Skin epidermis (tissue), 12 donors: ENCODE data around the gene KLRC3.
"Not testable (repeated sequence)": the region's sequence is repeated elsewhere in the genome, so short reads cannot be mapped to it uniquely, and the experiment has no call there.

ENCODE experiments used
- H3K27ac ChIP-seq, 21 experiments: fragments of 200-600 bp; sonication (generic) in 11 of 21; one replicate each; pipeline ENCODE4 v1.5.0; 2020; ENCODE audit warnings: mild to moderate bottlenecking in 3 of 21, inconsistent platforms in 2 of 21, moderate library complexity in 2 of 21
- H3K4me3 ChIP-seq, 7 experiments: fragments of 200-600 bp; sonication (generic) in 2 of 7; one replicate each; pipeline ENCODE4 v1.5.0; 2020; ENCODE audit warnings: inconsistent platforms in 2 of 7, mild to moderate bottlenecking in 2 of 7, moderate library complexity in 1 of 7

KLRC3 gene

DNA sequence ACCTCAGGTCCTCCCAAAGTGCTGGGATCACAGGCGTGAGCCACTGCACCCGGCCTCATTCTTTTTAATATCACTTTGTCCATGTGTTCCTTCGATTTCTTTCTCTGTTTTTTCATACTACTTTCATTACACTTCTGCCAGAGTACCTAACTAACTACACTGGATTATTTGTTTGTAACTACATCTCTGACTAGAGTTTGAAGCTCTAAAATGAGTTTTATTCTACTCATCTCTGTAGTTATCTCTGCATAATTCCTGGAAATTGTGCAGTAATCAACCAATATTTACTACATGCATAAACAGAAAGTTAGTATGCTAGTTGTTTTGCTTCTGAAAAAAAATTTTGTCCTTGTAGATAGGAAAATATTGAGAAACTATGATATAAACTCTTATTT is 45.8 kb downstream of the KLRC3 start:
- H3K27ac ChIP-seq: peak overlapping the region in 1 of 21 experiments; percentile 32
- no peak overlapping the region for H3K4me3 ChIP-seq

DNA sequence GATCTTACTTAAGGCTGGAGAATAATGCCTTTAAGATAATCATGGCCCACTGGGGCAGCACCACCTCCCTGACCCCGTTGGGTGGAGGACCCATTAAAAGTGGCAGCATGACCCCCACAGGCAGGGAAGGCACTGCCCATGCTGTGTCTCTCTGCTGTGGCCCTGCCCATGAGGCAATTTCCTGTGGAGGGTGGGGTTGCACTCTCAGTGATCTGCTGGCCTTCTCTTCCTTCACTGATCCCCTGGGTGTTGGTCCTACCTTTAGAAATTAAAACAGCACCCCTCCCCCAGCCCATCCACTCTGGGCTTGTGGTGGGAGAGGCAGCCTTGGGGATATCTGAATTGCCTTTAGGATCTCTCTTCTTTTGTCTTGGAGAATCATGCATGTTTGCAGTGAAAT is 47.8 kb downstream of the KLRC3 start:
- Histone ChIP-seq H3K4me3 (no peak overlapping the region), H3K27ac (peak overlapping the region in 2 of 21 experiments; percentile 18 to 27)

- not testable (repeated sequence) for H3K4me3 ChIP-seq
- peak overlapping the region in 4 of 21 experiments; percentile 7 to 51 (median 35) for H3K27ac ChIP-seq
These were observed 48.4 kb downstream of the KLRC3 start for GRCh38 chr12:10371893-10372535.

GRCh38 chr12:10369557-10370415 is 50.6 kb downstream of the KLRC3 start:
- Histone ChIP-seq H3K27ac (peak overlapping the region in 3 of 21 experiments; percentile 37 to 52 (median 43)), H3K4me3 (no peak overlapping the region)

GRCh38 chr12:10368206-10369171 is 51.9 kb downstream of the KLRC3 start:
- Histone ChIP-seq H3K4me3 (no peak overlapping the region), H3K27ac (peak overlapping the region in 2 of 21 experiments; percentile 12 to 22)

- not testable (repeated sequence) for H3K27ac ChIP-seq
These were observed 52.7 kb downstream of the KLRC3 start for GRCh38 chr12:10367714-10368113.

DNA sequence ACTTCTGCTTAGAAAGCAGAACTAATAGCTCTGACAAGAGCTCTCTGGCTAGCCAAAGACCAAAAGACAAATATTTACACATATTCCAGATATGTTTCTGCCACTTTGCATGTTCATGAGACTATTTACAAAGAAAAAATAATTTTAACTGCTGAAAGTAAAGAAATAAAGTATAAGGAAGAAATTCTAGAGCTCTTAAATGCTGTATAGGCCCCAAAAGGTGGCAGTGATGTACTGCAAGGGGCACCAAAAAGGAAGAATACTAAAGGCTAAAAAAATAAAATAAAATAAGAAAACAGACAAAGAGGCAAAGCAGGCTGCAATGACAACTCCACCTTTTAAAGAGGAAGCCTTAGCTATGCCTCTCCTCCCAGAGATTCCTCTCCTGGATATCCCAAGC is 53.5 kb downstream of the KLRC3 start:
- Histone ChIP-seq H3K4me3 (no peak overlapping the region), H3K27ac (peak overlapping the region in 7 of 21 experiments; percentile 49 to 93 (median 89))

More at GRCh38 chr12:10367714-10368113, 52.7 kb downstream of the KLRC3 start:
- not testable (repeated sequence) for H3K4me3 ChIP-seq

DNA sequence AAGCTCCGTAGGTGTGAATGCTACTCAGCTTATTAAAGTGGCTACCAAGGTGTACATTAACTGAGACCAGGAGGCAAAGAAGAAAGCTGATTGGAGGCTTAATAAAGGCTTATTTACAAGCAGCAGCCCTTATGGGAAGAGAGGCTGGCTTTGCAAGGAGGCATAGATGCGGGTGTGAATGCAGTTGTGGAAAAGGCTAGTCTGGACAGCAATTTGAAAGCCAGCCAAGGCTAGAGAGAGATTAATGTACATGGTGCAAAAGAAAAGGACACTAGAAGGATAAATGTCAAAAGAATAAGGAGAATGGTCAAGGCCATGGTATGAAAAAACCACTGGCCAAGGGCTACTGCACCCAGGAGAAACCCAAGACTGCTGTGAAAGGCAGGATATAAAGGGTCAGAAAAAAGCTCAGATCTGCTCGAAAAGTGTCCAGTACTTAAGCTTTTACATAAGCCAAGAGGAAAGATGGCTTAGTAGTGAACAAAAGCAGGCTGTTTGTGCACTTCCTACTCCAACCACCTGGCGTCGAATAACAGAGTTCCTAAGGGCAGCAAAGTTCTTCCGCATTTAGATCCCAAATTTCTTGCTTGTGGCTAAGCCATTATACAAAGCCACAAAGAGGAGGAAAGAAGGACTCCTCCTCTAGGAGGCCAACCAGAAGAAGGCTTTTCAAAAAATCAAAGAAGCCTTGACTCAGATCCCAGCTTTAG is 54.5 kb downstream of the KLRC3 start:
- peak overlapping the region in 20 of 21 experiments; percentile 55 to 95 (median 88) for H3K27ac ChIP-seq
- peak overlapping the region; percentile 38 to 65 (median 56) for H3K4me3 ChIP-seq

- H3K27ac ChIP-seq: peak overlapping the region in 20 of 21 experiments; percentile 55 to 95 (median 88)
- H3K4me3 ChIP-seq: peak overlapping the region; percentile 38 to 65 (median 56)
These were observed 55.4 kb downstream of the KLRC3 start for GRCh38 chr12:10364815-10365622.

- H3K4me3 ChIP-seq: peak overlapping the region; percentile 38 to 65 (median 56)
- peak overlapping the region in 20 of 21 experiments; percentile 55 to 95 (median 88) for H3K27ac ChIP-seq
These were observed 56.2 kb downstream of the KLRC3 start for GRCh38 chr12:10363914-10364814.

DNA sequence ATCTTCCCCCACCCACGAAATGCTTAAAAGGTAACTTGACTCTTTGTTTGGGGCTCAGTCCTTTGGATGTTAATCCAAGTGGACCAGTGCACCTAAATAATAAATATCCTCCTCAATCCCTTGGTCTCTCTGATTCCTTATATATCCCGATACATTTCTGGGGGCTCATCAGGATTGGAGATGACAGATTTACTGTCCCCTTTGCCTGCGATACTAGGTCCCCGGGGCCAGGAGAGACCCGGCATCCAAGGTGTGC is 56.8 kb downstream of the KLRC3 start:
- Histone ChIP-seq H3K4me3 (peak overlapping the region in 6 of 7 experiments; percentile 38 to 60 (median 52)), H3K27ac (peak overlapping the region in 20 of 21 experiments; percentile 55 to 95 (median 88))

DNA sequence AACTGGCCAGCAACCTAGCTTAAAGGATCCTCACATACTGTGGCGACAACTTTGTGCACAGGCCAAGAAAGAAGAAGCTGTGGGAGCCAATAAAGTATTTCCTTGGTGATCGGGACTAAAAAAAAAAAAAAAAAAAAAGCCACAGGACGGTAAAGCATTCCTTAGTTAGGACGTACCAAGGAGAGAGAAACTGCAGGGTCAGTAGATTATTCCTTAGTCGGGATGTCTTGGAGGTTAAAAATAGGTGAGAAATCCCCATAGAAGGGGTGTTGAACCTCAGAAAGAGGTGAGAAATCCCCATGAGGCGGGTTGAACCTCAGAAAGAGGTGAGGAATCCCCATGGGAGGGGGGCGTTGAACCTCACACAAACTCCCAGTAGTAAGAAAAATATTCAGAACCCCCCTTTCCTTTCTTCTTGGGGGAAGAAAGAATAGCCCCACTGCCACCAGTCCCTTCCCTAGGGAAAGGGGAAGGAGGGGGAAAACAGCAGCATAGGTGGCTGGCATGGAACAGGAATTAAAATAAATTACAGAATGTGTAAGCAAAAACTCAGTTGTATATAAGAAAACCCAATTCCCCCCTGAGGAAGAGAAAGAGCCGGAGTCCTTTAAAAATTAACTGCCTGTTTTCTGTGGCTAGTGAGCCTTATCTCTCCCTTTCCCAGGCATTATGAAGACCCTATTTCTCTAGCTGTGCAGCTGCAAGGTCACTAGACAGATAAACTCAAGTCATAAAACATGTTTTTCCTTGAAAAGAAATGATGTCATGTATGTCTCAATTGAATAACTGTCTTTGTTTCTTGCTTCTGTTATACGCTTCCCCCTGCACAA is 57.4 kb downstream of the KLRC3 start:
- peak overlapping the region in 2 of 7 experiments; percentile 48 to 60 for H3K4me3 ChIP-seq
- H3K27ac ChIP-seq: peak overlapping the region in 20 of 21 experiments; percentile 36 to 95 (median 88)

DNA sequence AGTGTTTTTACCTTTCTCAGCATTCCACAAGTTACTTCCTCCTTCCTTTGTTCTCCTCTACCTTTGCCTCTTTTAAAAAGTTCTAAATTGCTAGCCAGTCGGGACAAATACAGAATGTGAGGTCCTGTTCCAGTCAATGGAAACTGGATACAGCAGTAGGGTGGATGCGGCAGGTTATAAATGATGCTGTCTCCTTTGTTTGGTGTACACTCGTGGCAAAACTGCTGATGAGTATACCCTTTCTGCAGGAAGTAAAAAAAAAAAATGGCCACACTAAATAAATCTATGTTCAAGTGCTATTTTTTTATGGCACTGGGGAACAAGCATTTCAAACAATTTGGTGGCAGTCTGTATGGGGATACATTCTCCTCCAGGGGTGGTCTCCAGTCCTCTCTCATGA is 58.1 kb downstream of the KLRC3 start:
- Histone ChIP-seq H3K27ac (peak overlapping the region in 19 of 21 experiments; percentile 18 to 95 (median 89)), H3K4me3 (peak overlapping the region in 1 of 7 experiments; percentile 60)
